ENCODE data around the gene FILIP1. TPM values are rescaled to one million over a fixed set of nuclear protein-coding genes. Genes with fewer than 3 reads are reported as not detected.

Gene FILIP1
- total and polyA plus RNA-seq, 8 donors, result 0.31 to 29.8 (median 5.7) TPM

- DNase-seq, result no peak
- peaks cover 0 to 6% (median 0%) of the 10 kb centered on the region in 4 donors for H3K9me3 ChIP-seq
- H3K4me1 ChIP-seq, result no peaks in the 10 kb centered on the region
- no peak overlapping the region for H3K27ac ChIP-seq
- no peak overlapping the region for H3K4me3 ChIP-seq
- WGBS, 5 donors, result 80 to 94% (median 86%) methylated on average over 1 of the region's 1 CpG
- no peaks in the 10 kb centered on the region for H3K36me3 ChIP-seq
- TF ChIP-seq POLR2A (IDR thresholded peaks at IDR 0.05) (no peak), EP300 (IDR thresholded peaks at IDR 0.05) (no peak)
- intact Hi-C loops (cut with DNase I; ENCODE audit: low total_unique reads), result no loop called here
- no peaks in the 10 kb centered on the region for H3K27me3 ChIP-seq
Measured at GRCh38 chr6:75391276-75391675, 102.3 kb downstream of the FILIP1 start.

- Histone ChIP-seq H3K27ac (no peak overlapping the region), H3K9me3 (peaks cover 0 to 6% (median 0%) of the 10 kb centered on the region in 4 donors), H3K4me1 (no peaks in the 10 kb centered on the region), H3K27me3 (no peaks in the 10 kb centered on the region), H3K4me3 (no peak overlapping the region), H3K36me3 (no peaks in the 10 kb centered on the region)
- intact Hi-C loops (cut with DNase I; ENCODE audit: low total_unique reads), result no loop called here
- no peak for TF ChIP-seq EP300 (IDR thresholded peaks at IDR 0.05)
- TF ChIP-seq CTCF (IDR thresholded peaks at IDR 0.05), result no peak
- no peak for TF ChIP-seq POLR2A (IDR thresholded peaks at IDR 0.05)
- TF ChIP-seq POLR2AphosphoS5 (IDR thresholded peaks at IDR 0.05), result no peak
- 73 to 89% (median 81%) methylated on average over 8 of the region's 8 CpGs for WGBS, 5 donors
- no peak for DNase-seq
Measured at GRCh38 chr6:75386050-75386770, 107.4 kb downstream of the FILIP1 start.

- DNase-seq, result no peak
- Histone ChIP-seq H3K4me1 (no peaks in the 10 kb centered on the region), H3K27me3 (no peaks in the 10 kb centered on the region), H3K36me3 (no peaks in the 10 kb centered on the region), H3K27ac (no peak overlapping the region), H3K4me3 (no peak overlapping the region), H3K9me3 (peaks cover 0 to 6% (median 0%) of the 10 kb centered on the region in 4 donors)
- intact Hi-C loops (cut with DNase I; ENCODE audit: low total_unique reads), result no loop called here
- TF ChIP-seq EP300 (IDR thresholded peaks at IDR 0.05) (no peak), POLR2AphosphoS5 (IDR thresholded peaks at IDR 0.05) (no peak), CTCF (IDR thresholded peaks at IDR 0.05) (no peak), POLR2A (IDR thresholded peaks at IDR 0.05) (no peak)
Measured at GRCh38 chr6:75384116-75384515, 109.5 kb downstream of the FILIP1 start.

GRCh38 chr6:75382634-75382900 is 111.0 kb downstream of the FILIP1 start:
- H3K4me3 ChIP-seq, result no peak overlapping the region
- no peaks in the 10 kb centered on the region for H3K27me3 ChIP-seq
- H3K9me3 ChIP-seq, result no peaks in the 10 kb centered on the region
- intact Hi-C loops (cut with DNase I; ENCODE audit: low total_unique reads), result no loop called here
- H3K36me3 ChIP-seq, result no peaks in the 10 kb centered on the region
- no peaks in the 10 kb centered on the region for H3K4me1 ChIP-seq
- no peak for DNase-seq
- no peak overlapping the region for H3K27ac ChIP-seq
- no peak for TF ChIP-seq CTCF (IDR thresholded peaks at IDR 0.05)
- no peak for TF ChIP-seq POLR2AphosphoS5 (IDR thresholded peaks at IDR 0.05)
- TF ChIP-seq POLR2A (IDR thresholded peaks at IDR 0.05), result no peak
- TF ChIP-seq EP300 (IDR thresholded peaks at IDR 0.05), result no peak
- WGBS, 5 donors, result 29 to 45% (median 38%) methylated on average over 2 of the region's 2 CpGs

GRCh38 chr6:75381877-75382633 is 111.5 kb downstream of the FILIP1 start:
- intact Hi-C loops (cut with DNase I; ENCODE audit: low total_unique reads), result no loop called here
- Histone ChIP-seq H3K4me3 (no peak overlapping the region), H3K27me3 (no peaks in the 10 kb centered on the region), H3K9me3 (no peaks in the 10 kb centered on the region), H3K36me3 (no peaks in the 10 kb centered on the region), H3K27ac (no peak overlapping the region), H3K4me1 (no peaks in the 10 kb centered on the region)
- TF ChIP-seq POLR2A (IDR thresholded peaks at IDR 0.05), result no peak
- TF ChIP-seq EP300 (IDR thresholded peaks at IDR 0.05), result no peak
- no peak for TF ChIP-seq CTCF (IDR thresholded peaks at IDR 0.05)
- TF ChIP-seq POLR2AphosphoS5 (IDR thresholded peaks at IDR 0.05), result no peak
- WGBS, 5 donors, result 26 to 35% (median 34%) methylated on average over 2 of the region's 2 CpGs
- peak in 1 of 2 donors; percentile 62 for DNase-seq

Data from stomach (tissue), 9 donors.